GM18868 (cell line): Measurements from ENCODE around the gene AUH.

ENCODE experiments used
- ATAC-seq: cut with Tn5 transposase; IDR thresholded peaks from one replicate; pipeline ENCODE4 v1.9.1; 2021; ENCODE audit warnings: mild to moderate bottlenecking, moderate library complexity; ENCODE audit not compliant: unreplicated experiment

The AUH gene

GRCh38 chr9:91177081-91177480 lies 184.6 kb downstream of the AUH start:
- ATAC-seq = no peak

- ATAC-seq = no peak
Observed at GRCh38 chr9:91176426-91176825, 185.3 kb downstream of the AUH start.

- ATAC-seq = no peak
Observed at GRCh38 chr9:91174772-91175171, 186.9 kb downstream of the AUH start.

DNA sequence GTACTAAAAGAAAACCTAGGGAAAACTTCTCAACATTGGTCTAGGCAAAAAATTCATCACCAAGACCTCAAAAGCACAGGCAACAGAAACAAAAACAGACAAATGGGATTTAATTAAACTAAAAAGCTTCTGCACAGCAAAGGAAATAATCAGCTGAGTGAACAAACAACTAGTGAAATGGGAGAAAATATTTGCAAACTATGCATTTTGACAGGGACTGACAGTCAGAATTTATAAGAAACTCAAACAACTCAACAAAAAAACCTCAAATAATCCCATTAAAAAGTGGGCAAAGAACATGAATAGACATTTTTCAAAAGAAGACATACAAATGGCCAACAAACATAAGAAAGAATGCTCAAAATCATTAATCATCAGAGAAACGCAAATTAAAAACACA lies 189.4 kb downstream of the AUH start:
- ATAC-seq = no peak

- ATAC-seq = no peak
Observed at GRCh38 chr9:91170951-91171350, 190.8 kb downstream of the AUH start.

GRCh38 chr9:91166796-91167366 lies 194.8 kb downstream of the AUH start:
- ATAC-seq = no peak

- ATAC-seq = no peak
Observed at GRCh38 chr9:91164724-91165520, 196.8 kb downstream of the AUH start.
